Stimulated activated CD8-positive, alpha-beta memory T cell treated with anti-CD3 and anti-CD28 coated beads, Interleukin-4, amount 100 ng/mL, for 48 hours (primary cell): ENCODE data around the gene SHLD1.

ENCODE experiments used
- DNase-seq: peaks from one replicate; pipeline ENCODE4 v3.0.0-alpha.2; 2020

Gene SHLD1

DNA sequence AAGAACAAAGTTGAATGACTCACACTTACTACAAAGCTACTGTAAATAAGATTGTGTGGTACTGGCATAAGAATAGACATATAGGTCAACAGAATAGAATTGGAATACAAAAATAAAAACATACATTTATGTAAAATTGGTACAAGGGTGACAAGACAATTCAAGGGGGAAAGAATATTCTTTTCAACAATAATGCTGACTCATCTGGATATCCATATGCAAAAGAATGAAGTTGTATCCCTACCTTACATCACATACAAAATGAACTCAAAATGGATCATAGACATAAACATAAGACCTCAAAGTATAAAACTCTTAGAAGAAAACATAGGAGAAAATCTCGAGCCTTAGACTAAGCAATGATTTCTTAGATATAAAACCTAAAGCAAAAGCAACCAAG lies 149.2 kb downstream of the SHLD1 start:
- no peak for DNase-seq

DNA sequence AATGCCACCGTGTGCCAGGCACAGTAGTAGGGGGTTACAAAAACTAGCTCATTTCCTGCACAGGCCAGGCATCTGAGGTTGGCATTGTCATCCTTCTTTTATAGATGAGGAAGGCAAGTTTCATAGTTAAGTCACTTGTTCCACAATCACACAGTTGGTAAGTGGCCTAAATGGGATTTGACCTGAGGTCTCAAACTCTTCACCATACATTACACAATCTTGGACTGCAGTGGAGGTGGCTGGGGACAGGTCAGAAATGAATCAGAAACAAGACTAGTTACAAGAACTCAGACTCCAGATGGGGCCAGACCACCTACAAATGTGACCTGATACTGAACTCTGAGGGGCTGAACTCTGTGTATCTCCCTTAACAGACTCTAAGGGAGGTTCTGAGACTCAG lies 150.7 kb downstream of the SHLD1 start:
- DNase-seq: no peak

DNA sequence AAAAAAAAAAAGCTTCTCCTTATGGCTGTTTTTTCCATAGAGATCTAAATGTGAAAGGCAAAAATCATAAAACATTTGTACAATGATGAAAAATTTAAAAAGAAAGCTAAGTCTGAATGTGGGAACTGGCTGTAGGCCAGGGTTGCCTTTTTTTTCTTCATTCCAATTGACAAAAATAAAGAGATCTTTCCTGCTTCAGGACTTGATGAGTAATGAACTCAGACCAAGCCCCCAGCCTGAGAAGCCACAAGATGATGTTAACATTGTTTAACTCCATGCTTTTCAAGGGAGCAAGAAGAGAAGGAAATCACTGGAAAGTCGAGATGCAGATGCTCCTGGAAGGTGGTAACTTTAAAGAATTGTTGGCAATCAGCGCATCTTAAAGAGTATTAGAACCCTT lies 158.8 kb downstream of the SHLD1 start:
- no peak for DNase-seq

DNA sequence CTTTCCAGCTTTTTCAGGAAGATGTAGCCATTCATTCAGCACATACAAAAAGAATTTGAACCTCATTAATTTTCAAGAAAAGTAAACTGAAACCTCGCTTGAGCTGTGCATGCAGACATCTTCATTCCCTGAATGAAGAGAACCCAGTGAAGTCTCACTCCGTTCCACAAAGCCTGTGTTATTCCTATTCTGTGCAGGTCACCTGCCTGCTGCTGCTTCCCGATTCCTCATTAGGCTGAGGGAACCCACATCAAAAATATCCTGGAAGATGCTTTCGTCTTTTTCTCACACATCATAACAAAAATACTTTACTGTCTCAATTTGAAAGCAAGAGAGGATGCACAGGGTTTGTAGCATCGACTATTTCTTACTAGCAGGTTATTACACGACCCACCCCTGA lies 160.0 kb downstream of the SHLD1 start:
- no peak for DNase-seq

DNA sequence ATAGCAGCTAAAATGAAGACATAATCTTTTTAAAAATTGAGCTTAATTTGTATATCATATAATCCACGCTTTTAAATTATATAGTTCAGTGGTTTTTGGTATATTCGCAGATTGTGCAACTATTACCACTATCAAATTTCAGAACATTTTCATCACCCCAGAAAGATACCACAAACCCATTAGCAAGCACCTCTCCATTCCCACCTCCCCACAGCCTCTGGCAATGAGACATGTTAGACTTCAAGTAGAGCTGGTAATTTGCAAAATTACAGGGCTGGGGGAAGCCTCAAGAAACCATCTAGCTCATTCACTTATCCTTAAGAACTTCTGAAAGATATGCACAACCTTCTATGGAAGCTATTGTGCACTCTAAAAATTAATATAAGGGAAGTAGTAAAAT lies 163.0 kb downstream of the SHLD1 start:
- DNase-seq: no peak
